ENCODE data around the gene CHRM5. TPM values are rescaled to one million over a fixed set of nuclear protein-coding genes. Genes with fewer than 3 reads are reported as not detected.

The CHRM5 gene
- total RNA-seq, 1 experiment from 2014 or later, result not detected

- H3K9me2 ChIP-seq (replicated peaks; ENCODE audit: insufficient read depth, low read length), result no peaks in the 10 kb centered on the region
- DNase-seq, result peak; percentile 99
- peaks cover 70% of the 10 kb centered on the region for H3K79me2 ChIP-seq (ENCODE audit: low read length)
- no peaks in the 10 kb centered on the region for H3K36me3 ChIP-seq (ENCODE audit: insufficient read depth, low read length)
- H3K27me3 ChIP-seq (ENCODE audit: low read length), result no peaks in the 10 kb centered on the region
- H3K4me2 ChIP-seq (ENCODE audit: low read depth, low read length, poor library complexity, severe bottlenecking), result peak within 1 kb of the TSS; percentile 95
- H2AFZ ChIP-seq (ENCODE audit: low read length), result peak within 1 kb of the TSS; percentile 57
- no peaks in the 10 kb centered on the region for H3K9me3 ChIP-seq (ENCODE audit: low read length)
- peak within 1 kb of the TSS; percentile 83 for H3K4me3 ChIP-seq (ENCODE audit: low read length)
- H3K4me1 ChIP-seq (ENCODE audit: low read length), result peaks cover 27% of the 10 kb centered on the region
- peak within 1 kb of the TSS; percentile 87 for H3K9ac ChIP-seq (ENCODE audit: low read length)
- peak within 1 kb of the TSS; percentile 61; the same call in 1 of the 2 replicates for H3K27ac ChIP-seq (ENCODE audit: low read length)
- no peaks in the 10 kb centered on the region for H4K20me1 ChIP-seq (ENCODE audit: insufficient read depth, low read depth, low read length)
Observed at GRCh38 chr15:34101366-34102174, 133.3 kb downstream of the CHRM5 start, which contains the start of the genes EMC7 and PGBD4. EMC7 (minus strand) TSS chr15:34101862; CDS start chr15:34101839, 23 bp downstream. PGBD4 (plus strand) TSS chr15:34102083; CDS start chr15:34102532, 449 bp downstream.

GRCh38 chr15:34102175-34102925 is 134.1 kb downstream of the CHRM5 start:
- H3K9me2 ChIP-seq (replicated peaks; ENCODE audit: insufficient read depth, low read length), result no peaks in the 10 kb centered on the region
- H3K36me3 ChIP-seq (ENCODE audit: insufficient read depth, low read length), result no peaks in the 10 kb centered on the region
- peak overlapping the region; percentile 61; the same call in 1 of the 2 replicates for H3K27ac ChIP-seq (ENCODE audit: low read length)
- peaks cover 64% of the 10 kb centered on the region for H3K79me2 ChIP-seq (ENCODE audit: low read length)
- no peak for DNase-seq
- no peaks in the 10 kb centered on the region for H3K27me3 ChIP-seq (ENCODE audit: low read length)
- no peaks in the 10 kb centered on the region for H4K20me1 ChIP-seq (ENCODE audit: insufficient read depth, low read depth, low read length)
- peak overlapping the region; percentile 79 for H3K9ac ChIP-seq (ENCODE audit: low read length)
- peak overlapping the region; percentile 95 for H3K4me2 ChIP-seq (ENCODE audit: low read depth, low read length, poor library complexity, severe bottlenecking)
- peak overlapping the region; percentile 57 for H2AFZ ChIP-seq (ENCODE audit: low read length)
- peak overlapping the region; percentile 83 for H3K4me3 ChIP-seq (ENCODE audit: low read length)
- no peaks in the 10 kb centered on the region for H3K9me3 ChIP-seq (ENCODE audit: low read length)
- H3K4me1 ChIP-seq (ENCODE audit: low read length), result peaks cover 27% of the 10 kb centered on the region

DNA sequence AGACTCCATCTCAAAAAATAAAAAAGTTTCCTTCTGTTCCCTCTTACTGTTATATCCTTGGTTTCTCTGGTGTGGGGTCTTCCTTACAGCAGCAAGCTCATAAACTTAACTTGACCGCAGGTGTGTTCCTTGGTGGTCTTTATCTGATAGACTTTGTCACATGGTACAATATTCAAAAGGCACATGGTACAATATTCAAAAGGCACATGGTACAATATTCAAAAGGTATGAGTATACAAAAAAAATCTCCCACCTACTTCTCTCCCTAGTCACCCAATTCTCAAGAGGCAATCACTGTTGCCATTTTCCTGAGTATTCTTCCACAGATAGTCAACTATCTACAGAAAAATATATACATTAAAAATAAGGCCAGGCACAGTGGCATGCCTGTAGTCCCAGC is 138.1 kb downstream of the CHRM5 start:
- Histone ChIP-seq H3K9me2 (replicated peaks; ENCODE audit: insufficient read depth, low read length) (no peaks in the 10 kb centered on the region), H3K27me3 (ENCODE audit: low read length) (no peaks in the 10 kb centered on the region), H3K27ac (ENCODE audit: low read length) (no peak overlapping the region), H3K9ac (ENCODE audit: low read length) (no peak overlapping the region), H3K4me1 (ENCODE audit: low read length) (peaks cover 25% of the 10 kb centered on the region), H3K9me3 (ENCODE audit: low read length) (no peaks in the 10 kb centered on the region), H3K4me3 (ENCODE audit: low read length) (no peak overlapping the region), H4K20me1 (ENCODE audit: insufficient read depth, low read depth, low read length) (no peaks in the 10 kb centered on the region), H2AFZ (ENCODE audit: low read length) (no peak overlapping the region), H3K36me3 (ENCODE audit: insufficient read depth, low read length) (no peaks in the 10 kb centered on the region), H3K4me2 (ENCODE audit: low read depth, low read length, poor library complexity, severe bottlenecking) (no peak overlapping the region), H3K79me2 (ENCODE audit: low read length) (peaks cover 23% of the 10 kb centered on the region)
- no peak for DNase-seq

- Histone ChIP-seq H3K27me3 (ENCODE audit: low read length) (no peaks in the 10 kb centered on the region), H2AFZ (ENCODE audit: low read length) (no peak overlapping the region), H3K79me2 (ENCODE audit: low read length) (peaks cover 17% of the 10 kb centered on the region), H3K9ac (ENCODE audit: low read length) (no peak overlapping the region), H3K27ac (ENCODE audit: low read length) (no peak overlapping the region), H3K36me3 (ENCODE audit: insufficient read depth, low read length) (no peaks in the 10 kb centered on the region), H3K9me3 (ENCODE audit: low read length) (no peaks in the 10 kb centered on the region), H3K4me2 (ENCODE audit: low read depth, low read length, poor library complexity, severe bottlenecking) (no peak overlapping the region), H4K20me1 (ENCODE audit: insufficient read depth, low read depth, low read length) (no peaks in the 10 kb centered on the region), H3K4me3 (ENCODE audit: low read length) (no peak overlapping the region), H3K4me1 (ENCODE audit: low read length) (peaks cover 23% of the 10 kb centered on the region), H3K9me2 (replicated peaks; ENCODE audit: insufficient read depth, low read length) (no peaks in the 10 kb centered on the region)
- DNase-seq, result no peak
Observed at GRCh38 chr15:34107315-34107714, 139.0 kb downstream of the CHRM5 start.

DNA sequence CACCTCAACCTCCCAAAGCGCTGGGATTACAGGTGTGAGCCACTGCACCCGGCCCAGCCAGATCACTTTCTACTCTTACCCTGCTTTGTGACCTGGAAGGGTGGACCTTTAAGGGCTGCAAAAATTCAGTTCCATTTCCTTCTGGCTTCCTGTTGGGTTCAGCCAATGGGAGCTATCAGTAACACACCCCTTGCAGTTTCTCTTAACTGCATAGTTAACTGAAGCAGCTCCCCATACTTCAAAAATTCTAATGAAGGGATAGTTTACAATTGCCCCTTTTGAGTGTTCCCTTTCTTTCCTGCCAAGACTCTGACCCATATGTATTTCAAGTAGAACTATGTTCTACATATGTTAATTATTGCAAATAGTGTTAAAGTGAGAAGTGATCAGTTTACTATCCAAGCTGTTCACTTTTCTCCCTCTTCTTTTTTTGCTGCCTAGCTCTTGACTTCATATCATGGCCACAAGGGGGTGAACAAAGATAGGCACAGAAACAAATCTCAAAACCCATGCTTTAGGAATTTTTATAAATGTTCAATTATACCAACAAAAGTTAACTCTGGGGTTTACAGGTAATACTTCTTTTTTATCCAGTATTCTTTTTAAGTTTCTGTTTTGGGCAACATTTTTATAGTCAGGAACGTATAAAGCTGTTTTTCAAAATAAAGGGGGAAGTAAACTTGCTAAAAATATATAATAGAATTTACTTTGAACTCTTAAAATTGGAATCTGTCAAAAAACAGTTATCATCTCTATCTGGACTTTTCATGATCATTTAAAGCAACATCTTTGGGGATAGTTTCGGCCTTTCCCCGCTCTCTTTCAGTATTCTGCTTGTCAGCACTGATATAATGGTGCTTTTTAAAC is 141.7 kb downstream of the CHRM5 start:
- no peaks in the 10 kb centered on the region for H3K9me2 ChIP-seq (replicated peaks; ENCODE audit: insufficient read depth, low read length)
- no peak overlapping the region for H3K27ac ChIP-seq (ENCODE audit: low read length)
- no peaks in the 10 kb centered on the region for H3K79me2 ChIP-seq (ENCODE audit: low read length)
- no peaks in the 10 kb centered on the region for H4K20me1 ChIP-seq (ENCODE audit: insufficient read depth, low read depth, low read length)
- peak overlapping the region; percentile 34; the same call in 1 of the 2 replicates for H3K9ac ChIP-seq (ENCODE audit: low read length)
- H3K4me2 ChIP-seq (ENCODE audit: low read depth, low read length, poor library complexity, severe bottlenecking), result peak overlapping the region; percentile 5
- H3K36me3 ChIP-seq (ENCODE audit: insufficient read depth, low read length), result no peaks in the 10 kb centered on the region
- H3K4me3 ChIP-seq (ENCODE audit: low read length), result 0 out of 2 replicates have a peak overlapping the region, but pooled peaks have one; percentile 7
- H2AFZ ChIP-seq (ENCODE audit: low read length), result peak overlapping the region; percentile 82
- DNase-seq, result peak; percentile 80
- H3K4me1 ChIP-seq (ENCODE audit: low read length), result peaks cover 14% of the 10 kb centered on the region
- no peaks in the 10 kb centered on the region for H3K27me3 ChIP-seq (ENCODE audit: low read length)
- no peaks in the 10 kb centered on the region for H3K9me3 ChIP-seq (ENCODE audit: low read length)

DNA sequence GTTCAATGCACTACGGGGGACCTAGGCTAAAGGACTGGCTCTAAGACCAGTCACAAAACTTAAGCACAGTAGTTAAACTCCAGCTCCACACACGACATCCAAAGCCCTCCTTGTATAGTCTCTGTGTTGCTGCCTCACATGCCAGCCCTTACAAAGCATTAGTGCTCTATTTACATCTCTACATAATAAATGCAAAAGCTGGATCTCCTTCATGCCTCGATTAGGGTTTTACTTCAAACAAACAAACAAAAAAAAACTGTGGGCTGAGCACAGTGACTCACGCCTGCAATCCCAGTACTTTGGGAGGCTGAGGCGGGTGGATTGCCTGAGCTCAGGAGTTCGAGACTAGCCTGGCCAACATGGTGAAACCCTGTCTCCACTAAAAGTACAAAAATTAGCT is 143.2 kb downstream of the CHRM5 start:
- DNase-seq, result no peak
- H2AFZ ChIP-seq (ENCODE audit: low read length), result peak overlapping the region; percentile 49; the same call in 1 of the 2 replicates

GRCh38 chr15:34114215-34114614 is 145.9 kb downstream of the CHRM5 start:
- H2AFZ ChIP-seq (ENCODE audit: low read length), result no peak overlapping the region
- no peak for DNase-seq
- H3K27ac ChIP-seq (ENCODE audit: low read length), result no peak overlapping the region
- H3K9ac ChIP-seq (ENCODE audit: low read length), result no peak overlapping the region
- no peaks in the 10 kb centered on the region for H3K36me3 ChIP-seq (ENCODE audit: insufficient read depth, low read length)
- no peaks in the 10 kb centered on the region for H3K79me2 ChIP-seq (ENCODE audit: low read length)
- no peaks in the 10 kb centered on the region for H4K20me1 ChIP-seq (ENCODE audit: insufficient read depth, low read depth, low read length)
- H3K4me2 ChIP-seq (ENCODE audit: low read depth, low read length, poor library complexity, severe bottlenecking), result no peak overlapping the region
- peaks cover 14% of the 10 kb centered on the region for H3K4me1 ChIP-seq (ENCODE audit: low read length)
- no peaks in the 10 kb centered on the region for H3K9me3 ChIP-seq (ENCODE audit: low read length)
- no peak overlapping the region for H3K4me3 ChIP-seq (ENCODE audit: low read length)
- no peaks in the 10 kb centered on the region for H3K9me2 ChIP-seq (replicated peaks; ENCODE audit: insufficient read depth, low read length)
- no peaks in the 10 kb centered on the region for H3K27me3 ChIP-seq (ENCODE audit: low read length)

More for the DNA sequence above, 143.2 kb downstream of the CHRM5 start:
- Histone ChIP-seq H3K27ac (ENCODE audit: low read length) (no peak overlapping the region), H3K9me2 (replicated peaks; ENCODE audit: insufficient read depth, low read length) (no peaks in the 10 kb centered on the region), H3K79me2 (ENCODE audit: low read length) (no peaks in the 10 kb centered on the region), H3K36me3 (ENCODE audit: insufficient read depth, low read length) (no peaks in the 10 kb centered on the region), H3K4me1 (ENCODE audit: low read length) (peaks cover 14% of the 10 kb centered on the region), H3K4me2 (ENCODE audit: low read depth, low read length, poor library complexity, severe bottlenecking) (no peak overlapping the region), H4K20me1 (ENCODE audit: insufficient read depth, low read depth, low read length) (no peaks in the 10 kb centered on the region), H3K9ac (ENCODE audit: low read length) (no peak overlapping the region), H3K9me3 (ENCODE audit: low read length) (no peaks in the 10 kb centered on the region), H3K27me3 (ENCODE audit: low read length) (no peaks in the 10 kb centered on the region), H3K4me3 (ENCODE audit: low read length) (no peak overlapping the region)
